Ectodermal cell (in vitro differentiated cells): Measurements from ENCODE around the gene AHRR.
"Not testable (repeated sequence)": the region's sequence is repeated elsewhere in the genome, so short reads cannot be mapped to it uniquely, and the experiment has no call there.

Experiments used
- H3K27ac ChIP-seq: 2 replicates; pipeline ENCODE4 v1.7.0; 2013; ENCODE audit warnings: mild to moderate bottlenecking, low read depth, low read length; ENCODE audit not compliant: insufficient read depth, poor library complexity, severe bottlenecking
- H3K27me3 ChIP-seq: 2 replicates; pipeline ENCODE4 v1.7.0; 2013; ENCODE audit warnings: mild to moderate bottlenecking, low read length; ENCODE audit not compliant: insufficient read depth, control insufficient read depth, poor library complexity, severe bottlenecking
- H3K36me3 ChIP-seq: one replicate; pipeline ENCODE4 v1.7.0; 2013; ENCODE audit warnings: low read length; ENCODE audit not compliant: control insufficient read depth, insufficient read depth
- H3K4me1 ChIP-seq: one replicate; pipeline ENCODE4 v1.7.0; 2013; ENCODE audit warnings: low read length; ENCODE audit not compliant: control insufficient read depth, insufficient read depth
- H3K4me3 ChIP-seq: 2 replicates; pipeline ENCODE4 v1.7.0; 2013; ENCODE audit warnings: low read depth, low read length, control low read depth; ENCODE audit not compliant: insufficient read depth
- H3K9me3 ChIP-seq: 2 replicates; pipeline ENCODE4 v1.7.0; 2013; ENCODE audit warnings: mild to moderate bottlenecking, low read length, moderate library complexity; ENCODE audit not compliant: control insufficient read depth
- WGBS, 2 experiments: methylation state at CpG; one replicate each; pipeline ENCODE4 v1.1.7; 2013; ENCODE audit warnings: missing lambda C conversion rate in 2 of 2; 5-methylcytosine and 5-hydroxymethylcytosine counted together

AHRR gene

DNA sequence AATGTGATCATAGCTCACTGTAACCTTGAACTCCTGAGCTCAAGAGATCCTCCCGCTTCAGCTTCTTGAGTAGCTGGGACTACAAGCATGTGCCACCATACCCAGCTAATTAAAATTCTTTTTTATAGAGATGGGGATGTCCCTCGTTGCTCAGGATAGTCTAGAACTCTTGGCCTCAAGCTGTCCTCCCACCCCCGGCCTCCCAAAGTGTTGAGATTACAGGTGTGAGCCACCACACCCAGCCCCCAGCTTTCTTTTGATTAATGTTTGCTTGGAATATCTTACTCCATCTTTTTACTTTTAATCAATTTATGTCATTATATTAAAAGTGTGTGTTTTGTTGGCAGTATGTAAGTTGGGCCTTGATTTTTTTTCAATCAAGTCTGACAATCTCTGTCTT is 62.1 kb downstream of the AHRR start:
- Histone ChIP-seq H3K36me3 (no peaks in the 10 kb centered on the region), H3K27me3 (no peaks in the 10 kb centered on the region), H3K4me1 (no peaks in the 10 kb centered on the region), H3K27ac (no peak overlapping the region), H3K9me3 (no peaks in the 10 kb centered on the region), H3K4me3 (no peak overlapping the region)
- 87 to 90% methylated on average over 3 of the region's 3 CpGs for WGBS, 2 experiments

DNA sequence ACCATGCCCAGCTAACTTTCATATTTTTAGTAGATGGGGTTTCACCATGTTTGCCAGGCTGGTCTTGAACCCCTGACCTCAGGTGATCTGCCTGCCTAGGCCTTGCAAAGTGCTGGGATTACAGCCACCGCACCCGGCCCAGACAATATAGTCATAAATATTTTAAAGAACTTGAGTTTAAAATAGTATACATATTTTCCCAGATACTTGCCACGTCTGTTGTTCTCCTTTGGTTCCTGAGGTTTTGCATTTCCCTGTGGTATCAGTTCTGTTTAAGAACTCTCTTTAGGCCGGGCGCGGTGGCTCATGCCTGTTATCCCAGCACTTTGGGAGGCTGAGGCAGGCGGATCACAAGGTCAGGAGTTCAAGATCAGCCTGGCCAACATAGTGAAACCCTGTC is 63.1 kb downstream of the AHRR start:
- not testable (repeated sequence) for H3K27ac ChIP-seq, H3K4me1 ChIP-seq, H3K27me3 ChIP-seq, H3K9me3 ChIP-seq, H3K4me3 ChIP-seq, H3K36me3 ChIP-seq
- WGBS, 2 experiments = 91 to 94% methylated on average over 5 to 6 of the region's 7 CpGs

DNA sequence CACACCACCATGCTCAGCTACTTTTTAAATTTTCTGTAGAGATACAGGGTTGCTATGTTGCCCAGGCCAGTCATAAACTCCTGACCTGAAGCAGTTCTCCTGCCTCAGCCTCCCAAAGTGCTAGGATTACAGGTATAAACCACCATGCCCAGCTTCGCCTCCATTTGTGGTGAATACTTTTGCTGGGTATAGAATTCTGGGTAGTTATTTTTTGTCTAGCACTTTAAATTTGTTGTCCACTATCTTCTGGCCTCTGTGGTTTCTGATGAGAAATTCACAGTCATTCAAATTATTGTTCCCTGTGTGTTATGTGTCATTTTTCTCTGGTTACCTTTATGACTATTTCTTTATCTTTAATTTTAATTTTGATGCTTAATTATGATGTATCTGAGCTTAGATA is 63.8 kb downstream of the AHRR start:
- no peaks in the 10 kb centered on the region for H3K4me1 ChIP-seq
- no peak overlapping the region for H3K4me3 ChIP-seq
- H3K27me3 ChIP-seq = no peaks in the 10 kb centered on the region
- H3K36me3 ChIP-seq = no peaks in the 10 kb centered on the region
- H3K27ac ChIP-seq = no peak overlapping the region
- 90 to 100% methylated on average over 1 of the region's 1 CpG for WGBS, 2 experiments
- no peaks in the 10 kb centered on the region for H3K9me3 ChIP-seq

DNA sequence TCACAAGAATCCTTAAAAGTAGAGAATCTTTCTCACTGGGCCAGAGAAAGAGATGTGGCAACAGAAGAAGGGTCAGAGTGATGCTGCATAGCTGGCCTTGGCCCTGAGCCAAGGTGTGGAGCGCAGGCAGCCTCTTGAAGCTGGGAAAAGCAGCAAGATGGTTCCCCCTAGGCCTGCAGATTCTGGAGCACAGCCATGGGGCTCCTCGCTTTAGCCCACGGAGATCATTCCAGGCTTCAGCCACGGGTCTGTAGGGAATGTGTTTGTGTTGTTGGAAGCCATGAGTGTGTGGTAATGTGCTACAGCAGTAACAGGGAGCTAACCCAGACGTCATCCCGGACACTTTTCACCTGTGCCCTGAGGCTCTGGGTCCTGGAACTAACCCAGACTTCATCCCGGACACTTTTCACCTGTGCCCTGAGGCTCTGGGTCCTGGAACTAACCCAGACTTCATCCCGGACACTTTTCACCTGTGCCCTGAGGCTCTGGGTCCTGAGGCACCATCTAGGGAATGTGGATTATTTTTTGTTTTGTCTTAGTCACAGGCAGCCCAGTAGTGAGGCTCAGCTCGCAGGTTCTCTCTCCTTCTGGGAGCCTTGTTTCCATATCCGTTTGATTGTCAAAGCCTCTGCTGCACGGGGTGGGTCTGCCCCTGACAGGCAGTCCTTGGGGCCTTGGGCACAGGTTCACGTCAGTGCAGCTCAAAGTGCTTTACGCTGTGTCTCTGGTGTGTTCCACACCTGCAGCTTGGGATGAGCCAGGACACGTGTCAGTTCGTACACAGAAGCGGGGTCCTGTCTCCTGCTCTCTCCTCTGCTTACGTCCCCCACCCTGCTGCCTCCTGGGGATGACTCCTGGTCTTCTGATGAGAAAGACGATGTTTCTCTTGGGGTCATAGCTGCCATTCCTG is 65.2 kb downstream of the AHRR start:
- WGBS, 2 experiments = 88 to 90% methylated on average over 18 of the region's 18 CpGs
- Histone ChIP-seq H3K4me3 (no peak overlapping the region), H3K4me1 (no peaks in the 10 kb centered on the region), H3K27ac (no peak overlapping the region), H3K36me3 (no peaks in the 10 kb centered on the region), H3K27me3 (no peaks in the 10 kb centered on the region), H3K9me3 (no peaks in the 10 kb centered on the region)

DNA sequence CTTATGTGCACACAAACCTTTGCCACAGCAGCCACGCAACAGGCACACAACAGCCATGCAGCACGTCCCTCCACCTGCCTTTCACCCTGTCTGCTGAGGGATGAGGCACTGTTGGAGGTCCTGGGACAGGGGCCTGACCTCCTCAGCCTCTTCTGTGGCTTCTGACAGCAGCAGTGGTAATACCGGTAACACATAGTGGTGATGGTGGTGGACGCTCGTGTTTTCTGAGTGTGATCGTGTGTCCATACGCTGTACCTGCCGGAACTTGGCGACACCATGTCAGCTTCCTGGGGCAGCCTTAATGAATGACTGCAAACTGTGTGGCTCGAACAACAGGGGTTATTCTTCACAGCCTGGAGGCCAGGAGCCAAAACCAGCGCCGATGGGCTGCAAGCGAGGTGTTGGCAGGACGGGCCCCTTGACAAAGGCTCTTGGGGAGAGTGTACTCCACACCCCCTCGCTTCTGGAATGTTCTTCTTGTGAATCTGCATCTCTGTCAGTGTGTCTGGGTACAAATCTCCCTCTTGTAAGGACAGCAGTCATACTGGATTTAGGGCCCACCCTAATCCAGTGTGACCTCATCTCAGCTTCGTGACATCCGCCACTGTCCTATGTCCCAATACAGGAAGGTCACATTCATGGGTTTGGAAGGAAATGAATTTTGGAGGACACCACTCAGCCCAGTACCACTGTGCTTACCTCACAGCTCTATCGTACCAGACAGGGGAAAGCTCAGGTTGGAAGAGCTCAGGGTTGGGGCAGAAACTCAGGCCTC is 66.2 kb downstream of the AHRR start:
- no peak overlapping the region for H3K27ac ChIP-seq
- no peaks in the 10 kb centered on the region for H3K4me1 ChIP-seq
- WGBS, 2 experiments = 88 to 89% methylated on average over 18 of the region's 18 CpGs
- no peak overlapping the region for H3K4me3 ChIP-seq
- H3K36me3 ChIP-seq = no peaks in the 10 kb centered on the region
- H3K27me3 ChIP-seq = no peaks in the 10 kb centered on the region
- H3K9me3 ChIP-seq = no peaks in the 10 kb centered on the region

DNA sequence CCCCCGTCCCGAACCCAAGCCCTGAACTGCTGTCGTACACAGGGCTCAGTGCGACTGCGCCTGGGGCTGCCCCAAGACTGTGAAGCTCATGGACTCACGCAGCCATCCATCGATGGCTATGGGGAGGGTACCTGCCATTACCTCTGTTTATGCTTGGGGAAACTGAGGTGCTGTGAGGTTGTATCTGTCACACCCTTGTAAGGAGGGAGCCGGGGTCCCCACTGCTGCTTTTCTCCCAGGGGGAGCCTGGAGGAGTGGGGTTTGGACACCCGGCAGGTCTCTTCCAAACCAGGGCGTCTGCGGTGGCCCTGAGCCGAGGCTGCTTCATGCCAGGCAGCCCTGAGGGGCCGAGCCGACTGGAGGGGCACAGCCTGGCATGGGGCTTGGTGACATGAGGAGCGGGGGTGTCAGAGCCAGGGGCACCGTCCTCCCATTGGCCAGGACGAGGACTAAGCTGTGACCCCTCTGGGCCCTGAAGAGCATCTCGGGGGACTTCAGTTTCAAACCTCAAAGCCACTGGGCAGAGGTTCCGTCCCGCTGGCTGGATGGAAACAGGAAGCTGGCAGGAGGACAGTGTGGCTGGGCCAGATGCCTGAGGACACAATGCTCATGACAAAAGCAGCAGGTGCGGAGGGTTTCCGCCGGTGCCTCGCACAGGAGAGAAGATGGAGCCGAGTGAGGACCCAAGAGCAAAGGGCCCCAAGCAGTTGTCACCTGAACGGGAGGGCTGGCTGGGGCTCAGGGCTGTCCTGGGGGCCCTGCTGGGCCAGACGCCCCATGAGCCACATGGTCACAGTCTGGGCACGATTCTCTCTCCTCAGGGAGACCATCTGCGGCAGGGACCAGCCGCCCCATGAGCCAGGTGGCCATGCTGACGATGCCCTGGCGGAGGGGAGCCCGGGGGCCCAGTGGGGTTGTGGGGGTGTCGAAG is 67.0 kb downstream of the AHRR start:
- Histone ChIP-seq H3K4me1 (peaks cover 4% of the 10 kb centered on the region), H3K9me3 (no peaks in the 10 kb centered on the region), H3K36me3 (no peaks in the 10 kb centered on the region), H3K27me3 (no peaks in the 10 kb centered on the region), H3K4me3 (no peak overlapping the region), H3K27ac (no peak overlapping the region)
- WGBS, 2 experiments = 92 to 94% methylated on average over 34 of the region's 34 CpGs

DNA sequence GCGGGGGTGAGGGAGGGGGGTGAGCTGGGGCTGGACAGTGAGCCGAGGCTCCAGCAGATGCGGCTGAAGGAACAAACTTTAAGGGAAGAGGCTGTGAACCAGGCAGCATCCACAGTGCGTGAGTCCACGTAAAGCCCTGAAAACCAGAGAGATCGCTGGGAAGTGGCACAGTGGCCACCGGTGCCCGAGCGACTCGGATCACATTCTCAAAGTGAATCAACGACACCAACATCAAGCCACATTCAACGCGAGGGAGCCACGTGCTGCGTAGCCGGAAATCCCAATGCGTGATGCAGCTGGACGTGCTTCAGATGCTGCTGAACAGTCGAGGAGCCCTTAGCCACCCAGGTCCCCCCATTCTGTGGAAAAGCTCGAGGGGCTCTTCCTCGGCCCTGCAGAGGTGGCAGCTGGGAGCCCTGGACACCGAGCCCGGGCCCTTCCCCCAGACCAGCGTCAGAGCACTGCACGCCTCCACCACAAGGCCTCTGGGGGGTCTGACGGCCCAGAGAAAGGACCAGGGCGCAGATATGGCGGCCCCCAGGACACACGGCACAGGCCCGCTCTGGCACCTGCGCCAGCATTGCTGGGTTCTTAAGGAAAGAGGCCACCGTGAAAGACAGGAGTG is 67.8 kb downstream of the AHRR start:
- Histone ChIP-seq H3K27ac (no peak overlapping the region), H3K27me3 (no peaks in the 10 kb centered on the region), H3K9me3 (no peaks in the 10 kb centered on the region), H3K36me3 (no peaks in the 10 kb centered on the region), H3K4me3 (no peak overlapping the region), H3K4me1 (peaks cover 4% of the 10 kb centered on the region)
- WGBS, 2 experiments = 91 to 93% methylated on average over 32 of the region's 32 CpGs

DNA sequence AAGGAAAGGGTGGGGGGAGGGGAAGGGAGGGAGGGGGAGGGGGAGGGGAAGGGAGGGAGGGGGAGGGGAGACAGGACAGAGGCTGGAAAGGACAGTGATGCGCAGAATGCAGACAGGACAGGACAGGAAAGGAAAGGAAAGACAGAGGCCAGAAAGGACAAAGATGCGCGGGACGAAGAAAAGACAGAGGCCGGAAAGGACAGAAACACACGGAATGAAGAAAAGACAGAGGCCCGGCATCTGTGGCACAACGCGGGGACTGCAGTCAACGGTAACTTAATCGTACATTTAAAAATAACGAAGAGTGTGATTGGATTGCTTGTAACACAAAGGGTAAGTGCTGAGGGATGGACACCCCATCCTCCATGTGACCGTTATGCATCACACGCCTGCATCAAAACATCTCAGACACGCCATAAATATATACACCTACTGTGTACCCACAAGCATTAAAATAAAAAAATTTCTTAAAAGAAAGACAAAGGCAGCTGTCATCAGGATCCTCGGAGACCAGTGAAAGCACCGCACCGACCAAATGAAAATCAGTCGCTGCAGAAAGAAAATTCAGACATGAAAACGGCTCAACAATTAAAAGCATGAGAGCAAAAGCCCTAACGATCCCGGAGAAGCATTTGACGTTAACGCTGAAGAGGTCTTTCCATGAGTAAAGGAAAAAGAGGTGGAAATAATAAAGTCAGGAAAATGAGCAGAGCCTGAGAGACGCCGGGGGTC is 68.5 kb downstream of the AHRR start:
- H3K4me1 ChIP-seq = peaks cover 4% of the 10 kb centered on the region
- H3K9me3 ChIP-seq = no peaks in the 10 kb centered on the region
- no peaks in the 10 kb centered on the region for H3K27me3 ChIP-seq
- no peak overlapping the region for H3K27ac ChIP-seq
- 86 to 87% methylated on average over 26 of the region's 26 CpGs for WGBS, 2 experiments
- H3K4me3 ChIP-seq = no peak overlapping the region
- H3K36me3 ChIP-seq = no peaks in the 10 kb centered on the region
